HG03135 (cell line): Measurements from ENCODE around the gene COL6A2.
"Not testable (repeated sequence)": the region's sequence is repeated elsewhere in the genome, so short reads cannot be mapped to it uniquely, and the experiment has no call there.

Experiments
- ATAC-seq: cut with Tn5 transposase; IDR thresholded peaks from one replicate; pipeline ENCODE4 v1.9.1; 2021; ENCODE audit warnings: mild to moderate bottlenecking, moderate library complexity; ENCODE audit not compliant: unreplicated experiment

The COL6A2 gene

GRCh38 chr21:46092811-46093667 lies 4.9 kb upstream of the COL6A2 start:
- ATAC-seq, result no peak

GRCh38 chr21:46093668-46094400 lies 4.1 kb upstream of the COL6A2 start:
- no peak for ATAC-seq

- no peak for ATAC-seq
Observed at GRCh38 chr21:46094401-46095082, 3.4 kb upstream of the COL6A2 start.

GRCh38 chr21:46095083-46095719 lies 2.7 kb upstream of the COL6A2 start:
- no peak for ATAC-seq

GRCh38 chr21:46095814-46096595 lies 1.9 kb upstream of the COL6A2 start:
- no peak for ATAC-seq

- no peak for ATAC-seq
Observed at GRCh38 chr21:46096596-46097335, 1.1 kb upstream of the COL6A2 start.

- no peak for ATAC-seq
Observed at GRCh38 chr21:46098303-46099141, 610 bp downstream of the COL6A2 start.

- ATAC-seq, result no peak
Observed at GRCh38 chr21:46099476-46099875, 1.6 kb downstream of the COL6A2 start.

GRCh38 chr21:46100020-46100419 lies 2.1 kb downstream of the COL6A2 start:
- ATAC-seq, result no peak

GRCh38 chr21:46100426-46100825 lies 2.5 kb downstream of the COL6A2 start:
- ATAC-seq, result no peak

GRCh38 chr21:46100906-46101305 lies 3.0 kb downstream of the COL6A2 start:
- no peak for ATAC-seq

GRCh38 chr21:46104104-46104503 lies 6.2 kb downstream of the COL6A2 start:
- no peak for ATAC-seq

GRCh38 chr21:46107376-46107775 lies 9.5 kb downstream of the COL6A2 start:
- ATAC-seq, result not testable (repeated sequence)

- ATAC-seq, result no peak
Observed at GRCh38 chr21:46108827-46109312, 11.0 kb downstream of the COL6A2 start.

- ATAC-seq, result no peak
Observed at GRCh38 chr21:46109313-46110221, 11.7 kb downstream of the COL6A2 start.

- ATAC-seq, result no peak
Observed at GRCh38 chr21:46110499-46111192, 12.7 kb downstream of the COL6A2 start.

GRCh38 chr21:46111193-46111571 lies 13.3 kb downstream of the COL6A2 start:
- ATAC-seq, result no peak
